ENCODE results near the gene KIAA1549.

DNA sequence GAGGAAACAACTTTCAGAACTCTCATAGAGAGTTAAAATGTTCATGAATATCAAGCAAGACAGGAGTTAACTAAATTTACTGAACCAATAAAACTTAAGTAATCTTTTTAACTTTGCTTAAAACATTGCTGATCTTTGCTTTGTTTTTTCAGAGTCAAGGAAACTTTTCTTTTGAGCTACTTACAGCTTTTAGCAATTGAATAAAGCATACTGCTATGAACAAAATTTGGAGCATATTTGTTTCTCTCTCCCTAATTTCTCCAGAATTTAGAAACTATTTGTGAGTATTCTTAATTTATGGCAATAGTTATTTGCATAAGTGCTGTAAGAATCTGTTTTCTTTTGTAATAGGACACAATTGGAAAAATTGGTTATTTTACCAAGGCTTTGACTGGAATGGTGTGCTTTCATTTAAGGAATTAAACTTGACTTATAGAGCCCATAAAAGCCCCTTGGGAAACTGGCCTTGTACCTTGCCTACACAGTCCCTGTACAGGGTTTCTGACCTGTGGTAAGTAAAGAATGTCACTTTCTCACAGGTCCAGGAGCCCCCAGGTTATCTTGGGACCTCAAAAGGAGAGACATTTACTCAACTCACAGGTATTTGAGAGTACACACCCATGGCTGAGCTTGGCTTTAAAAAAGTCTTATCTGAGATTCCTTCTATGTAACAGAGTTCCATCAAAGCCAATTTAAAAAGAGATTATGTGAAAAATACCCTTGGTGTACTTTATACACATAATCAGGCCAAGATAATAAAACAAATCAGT, 23.3 kb upstream of the KIAA1549 start:
- TF ChIP-seq EZH2 (IDR thresholded peaks at IDR 0.05), result no peak
- TF ChIP-seq POLR2AphosphoS5 (IDR thresholded peaks at IDR 0.05; ENCODE audit: borderline replicate concordance, low read depth, low read length), result no peak
- TF ChIP-seq FOXP2 (optimal IDR thresholded peaks at IDR 0.05; ENCODE audit: control extremely low read depth, extremely low read length, insufficient read depth), result no peak
